PFSK-1 (cell line): ENCODE measurements around the gene INTS11.

Experiments
- FOXP2 ChIP-seq: optimal IDR thresholded peaks from 2 replicates; pipeline ENCODE3; 2011; ENCODE audit warnings: borderline replicate concordance, control low read depth, inconsistent platforms; ENCODE audit not compliant: insufficient read depth; ENCODE audit errors: extremely low read length, extremely low read depth
- POLR2AphosphoS5 ChIP-seq: IDR thresholded peaks from 2 replicates; pipeline ENCODE4 v1.6.1; 2012; ENCODE audit warnings: low read depth, mild to moderate bottlenecking, control low read depth, low read length, moderate library complexity
- SIN3A ChIP-seq: IDR thresholded peaks from 2 replicates; pipeline ENCODE4 v1.6.1; 2012; ENCODE audit warnings: mild to moderate bottlenecking, low read length, moderate library complexity, borderline replicate concordance; ENCODE audit not compliant: insufficient read depth
- TAF1 ChIP-seq: IDR thresholded peaks from 2 replicates; pipeline ENCODE4 v1.6.1; 2012; ENCODE audit warnings: low read length, control low read depth, borderline replicate concordance; ENCODE audit not compliant: insufficient read depth
- TF ChIP-seq, protein P1 (sequence below), 2 experiments: IDR thresholded peaks; 2 replicates each; pipeline versions ENCODE4 v1.6.1 to v1.8.0; 2011 to 2012; ENCODE audit warnings: low read depth in 2 of 2, low read length in 2 of 2, control low read depth in 1 of 2, inconsistent platforms in 1 of 2, mild to moderate bottlenecking in 1 of 2, moderate library complexity in 1 of 2; ENCODE audit not compliant: insufficient read depth in 1 of 2

DNA sequence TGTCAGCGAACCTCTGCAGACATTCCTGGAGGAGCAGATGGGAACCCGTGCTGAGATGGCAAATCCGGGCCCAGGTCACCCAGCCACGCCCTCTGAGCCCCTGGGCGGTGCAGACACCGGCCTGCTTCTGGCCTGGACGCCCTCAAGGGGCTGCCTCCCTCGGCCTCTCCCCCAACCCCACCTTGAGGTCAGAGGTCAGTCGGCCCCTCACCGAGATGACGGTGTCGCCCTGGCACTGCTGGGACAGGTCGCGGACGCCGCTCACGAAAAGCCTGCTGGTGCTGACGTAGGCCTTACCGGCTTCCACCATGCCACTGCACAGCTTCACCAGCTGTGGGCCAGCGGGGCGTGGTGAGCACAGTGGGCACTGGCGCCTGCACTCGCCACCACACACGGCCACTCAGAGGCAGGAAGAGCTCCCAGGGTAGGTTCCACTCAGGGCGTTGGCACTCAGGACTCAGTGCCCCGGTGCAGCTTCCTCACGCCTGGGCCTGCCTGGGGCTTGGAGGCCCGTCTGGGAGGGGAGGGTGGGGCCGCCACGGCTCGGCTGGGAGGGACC, 21.4 kb downstream of the INTS11 start:
- no peak for TF ChIP-seq SIN3A
- TF ChIP-seq, protein P1, sequence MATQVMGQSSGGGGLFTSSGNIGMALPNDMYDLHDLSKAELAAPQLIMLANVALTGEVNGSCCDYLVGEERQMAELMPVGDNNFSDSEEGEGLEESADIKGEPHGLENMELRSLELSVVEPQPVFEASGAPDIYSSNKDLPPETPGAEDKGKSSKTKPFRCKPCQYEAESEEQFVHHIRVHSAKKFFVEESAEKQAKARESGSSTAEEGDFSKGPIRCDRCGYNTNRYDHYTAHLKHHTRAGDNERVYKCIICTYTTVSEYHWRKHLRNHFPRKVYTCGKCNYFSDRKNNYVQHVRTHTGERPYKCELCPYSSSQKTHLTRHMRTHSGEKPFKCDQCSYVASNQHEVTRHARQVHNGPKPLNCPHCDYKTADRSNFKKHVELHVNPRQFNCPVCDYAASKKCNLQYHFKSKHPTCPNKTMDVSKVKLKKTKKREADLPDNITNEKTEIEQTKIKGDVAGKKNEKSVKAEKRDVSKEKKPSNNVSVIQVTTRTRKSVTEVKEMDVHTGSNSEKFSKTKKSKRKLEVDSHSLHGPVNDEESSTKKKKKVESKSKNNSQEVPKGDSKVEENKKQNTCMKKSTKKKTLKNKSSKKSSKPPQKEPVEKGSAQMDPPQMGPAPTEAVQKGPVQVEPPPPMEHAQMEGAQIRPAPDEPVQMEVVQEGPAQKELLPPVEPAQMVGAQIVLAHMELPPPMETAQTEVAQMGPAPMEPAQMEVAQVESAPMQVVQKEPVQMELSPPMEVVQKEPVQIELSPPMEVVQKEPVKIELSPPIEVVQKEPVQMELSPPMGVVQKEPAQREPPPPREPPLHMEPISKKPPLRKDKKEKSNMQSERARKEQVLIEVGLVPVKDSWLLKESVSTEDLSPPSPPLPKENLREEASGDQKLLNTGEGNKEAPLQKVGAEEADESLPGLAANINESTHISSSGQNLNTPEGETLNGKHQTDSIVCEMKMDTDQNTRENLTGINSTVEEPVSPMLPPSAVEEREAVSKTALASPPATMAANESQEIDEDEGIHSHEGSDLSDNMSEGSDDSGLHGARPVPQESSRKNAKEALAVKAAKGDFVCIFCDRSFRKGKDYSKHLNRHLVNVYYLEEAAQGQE (IDR thresholded peaks at IDR 0.05; ENCODE audit: insufficient read depth in 1 of 2, low read depth in 2 of 2, low read length in 2 of 2), result no peak
- no peak for TF ChIP-seq POLR2AphosphoS5
- TF ChIP-seq TAF1, result no peak
- TF ChIP-seq FOXP2, result no peak
